ENCODE results near the gene WDR35.

- no peak for TF ChIP-seq GABPA (IDR thresholded peaks at IDR 0.05 in 1 of 2, conservative IDR thresholded peaks at IDR 0.05 in 1 of 2)
- TF ChIP-seq CTCF (IDR thresholded peaks at IDR 0.05; ENCODE audit: low read depth, low read length, missing input control), result no peak
- TF ChIP-seq EGR1 (IDR thresholded peaks at IDR 0.05; ENCODE audit: low read depth in 2 of 2), result no peak
Measured at GRCh38 chr2:19876751-19877150, 113.2 kb downstream of the WDR35 start.
